IPS DF 19.7 (cell line): Measurements from ENCODE around the gene SRGAP1.

Experiments
- DNase-seq: peaks from one replicate; pipeline ENCODE4 v3.0.0-alpha.2; 2013; ENCODE audit warnings: low read depth, low spot score

The SRGAP1 gene

GRCh38 chr12:63935361-63935760 lies 90.9 kb downstream of the SRGAP1 start:
- DNase-seq, result no peak

GRCh38 chr12:63937378-63938316 lies 93.1 kb downstream of the SRGAP1 start:
- no peak for DNase-seq

- DNase-seq, result no peak
These were observed 96.0 kb downstream of the SRGAP1 start for GRCh38 chr12:63940310-63941005.

- no peak for DNase-seq
These were observed 96.8 kb downstream of the SRGAP1 start for GRCh38 chr12:63941166-63941800.

- no peak for DNase-seq
These were observed 97.4 kb downstream of the SRGAP1 start for GRCh38 chr12:63941879-63942278.

GRCh38 chr12:63942464-63943241 lies 98.2 kb downstream of the SRGAP1 start:
- no peak for DNase-seq

GRCh38 chr12:63944034-63944579 lies 99.6 kb downstream of the SRGAP1 start:
- no peak for DNase-seq

GRCh38 chr12:63944586-63945228 lies 100.2 kb downstream of the SRGAP1 start:
- no peak for DNase-seq

GRCh38 chr12:63945777-63946176 lies 101.3 kb downstream of the SRGAP1 start:
- no peak for DNase-seq

GRCh38 chr12:63948211-63948610 lies 103.7 kb downstream of the SRGAP1 start:
- no peak for DNase-seq

- DNase-seq, result no peak
These were observed 105.4 kb downstream of the SRGAP1 start for GRCh38 chr12:63949902-63950301.

GRCh38 chr12:63952995-63953394 lies 108.5 kb downstream of the SRGAP1 start:
- no peak for DNase-seq

GRCh38 chr12:63955831-63956666 lies 111.5 kb downstream of the SRGAP1 start:
- DNase-seq, result no peak

- no peak for DNase-seq
These were observed 113.0 kb downstream of the SRGAP1 start for GRCh38 chr12:63957496-63957895.

- no peak for DNase-seq
These were observed 114.5 kb downstream of the SRGAP1 start for GRCh38 chr12:63958876-63959580.

- DNase-seq, result no peak
These were observed 116.5 kb downstream of the SRGAP1 start for GRCh38 chr12:63961048-63961447.

- DNase-seq, result no peak
These were observed 117.0 kb downstream of the SRGAP1 start for GRCh38 chr12:63961543-63961942.

GRCh38 chr12:63963868-63964267 lies 119.4 kb downstream of the SRGAP1 start:
- no peak for DNase-seq

GRCh38 chr12:63964301-63964700 lies 119.8 kb downstream of the SRGAP1 start:
- DNase-seq, result no peak
